Measurements from ENCODE around the gene TNN. TPM values are rescaled to one million over a fixed set of nuclear protein-coding genes. Genes with fewer than 3 reads are reported as not detected.

TNN gene
- total RNA-seq, 3 donors from 2014 or later (not counting 1 experiment from before 2014, with no cell fraction given), result not detected

GRCh38 chr1:175163702-175164101, 96.1 kb downstream of the TNN start:
- Histone ChIP-seq H3K27me3 (ENCODE audit: control insufficient read depth, insufficient read depth, low read length) (no peaks in the 10 kb centered on the region), H3K27ac (ENCODE audit: low read length) (no peak overlapping the region), H3K9me3 (ENCODE audit: control insufficient read depth, insufficient read depth, low read length) (no peaks in the 10 kb centered on the region), H3K4me3 (ENCODE audit: low read length) (no peak overlapping the region), H3K4me1 (ENCODE audit: control insufficient read depth, insufficient read depth, low read length) (peaks cover 5% of the 10 kb centered on the region), H3K36me3 (ENCODE audit: control insufficient read depth, insufficient read depth, low read length) (peaks cover 70% of the 10 kb centered on the region)
- no peak for ATAC-seq
- DNase-seq, result no peak
- Mint-ChIP-seq H3K36me3 (peaks cover 24% of the 10 kb centered on the region), H3K27ac (no peak overlapping the region), H3K27me3 (ENCODE audit: low read depth in 2 of 2) (no peaks in the 10 kb centered on the region), H3K9me3 (no peaks in the 10 kb centered on the region), H3K4me1 (peaks cover 26 to 35% of the 10 kb centered on the region in 2 donors), H3K4me3 (no peak overlapping the region)
- 78% methylated on average over 3 of the region's 4 CpGs for WGBS (ENCODE audit: insufficient coverage)
- intact Hi-C loops (cut with micrococcal nuclease), result no loop called here
- no peak for TF ChIP-seq CTCF (IDR thresholded peaks at IDR 0.05)

GRCh38 chr1:175164751-175165150, 97.1 kb downstream of the TNN start:
- H3K4me1 Mint-ChIP-seq, result peaks cover 36 to 46% of the 10 kb centered on the region in 2 donors
- 100% methylated on average over 1 of the region's 2 CpGs for WGBS (ENCODE audit: insufficient coverage)
- no peak for DNase-seq
- TF ChIP-seq CTCF (IDR thresholded peaks at IDR 0.05), result no peak
- no peaks in the 10 kb centered on the region for H3K27me3 Mint-ChIP-seq (ENCODE audit: low read depth in 2 of 2)
- H3K36me3 ChIP-seq (ENCODE audit: control insufficient read depth, insufficient read depth, low read length), result peaks cover 60% of the 10 kb centered on the region
- no peak overlapping the region for H3K27ac ChIP-seq (ENCODE audit: low read length)
- no peaks in the 10 kb centered on the region for H3K9me3 ChIP-seq (ENCODE audit: control insufficient read depth, insufficient read depth, low read length)
- peaks cover 21% of the 10 kb centered on the region for H3K36me3 Mint-ChIP-seq
- peaks cover 5% of the 10 kb centered on the region for H3K4me1 ChIP-seq (ENCODE audit: control insufficient read depth, insufficient read depth, low read length)
- H3K4me3 ChIP-seq (ENCODE audit: low read length), result no peak overlapping the region
- intact Hi-C loops (cut with micrococcal nuclease), result no loop called here
- no peaks in the 10 kb centered on the region for H3K27me3 ChIP-seq (ENCODE audit: control insufficient read depth, insufficient read depth, low read length)
- H3K9me3 Mint-ChIP-seq, result no peaks in the 10 kb centered on the region
- no peak for ATAC-seq
- no peak overlapping the region for H3K4me3 Mint-ChIP-seq
- H3K27ac Mint-ChIP-seq, result no peak overlapping the region

- TF ChIP-seq CTCF (IDR thresholded peaks at IDR 0.05), result no peak
- intact Hi-C loops (cut with micrococcal nuclease), result no loop called here
- H3K36me3 Mint-ChIP-seq, result peaks cover 7% of the 10 kb centered on the region
- H3K27me3 Mint-ChIP-seq (ENCODE audit: low read depth in 2 of 2), result no peaks in the 10 kb centered on the region
- Histone ChIP-seq H3K36me3 (ENCODE audit: control insufficient read depth, insufficient read depth, low read length) (peaks cover 55% of the 10 kb centered on the region), H3K4me3 (ENCODE audit: low read length) (no peak overlapping the region), H3K9me3 (ENCODE audit: control insufficient read depth, insufficient read depth, low read length) (no peaks in the 10 kb centered on the region), H3K27ac (ENCODE audit: low read length) (no peak overlapping the region), H3K4me1 (ENCODE audit: control insufficient read depth, insufficient read depth, low read length) (peaks cover 5% of the 10 kb centered on the region), H3K27me3 (ENCODE audit: control insufficient read depth, insufficient read depth, low read length) (no peaks in the 10 kb centered on the region)
- 91% methylated on average over 5 of the region's 5 CpGs for WGBS (ENCODE audit: insufficient coverage)
- ATAC-seq (no peak), DNase-seq (no peak)
- no peak overlapping the region for H3K4me3 Mint-ChIP-seq
- peak overlapping the region in 1 of 2 donors; percentile 17 for H3K27ac Mint-ChIP-seq
- H3K4me1 Mint-ChIP-seq, result peaks cover 56 to 58% of the 10 kb centered on the region in 2 donors
- no peaks in the 10 kb centered on the region for H3K9me3 Mint-ChIP-seq
Observed at GRCh38 chr1:175166746-175167145, 99.1 kb downstream of the TNN start.

GRCh38 chr1:175167861-175168260, 100.2 kb downstream of the TNN start:
- Mint-ChIP-seq H3K9me3 (no peaks in the 10 kb centered on the region), H3K27me3 (ENCODE audit: low read depth in 2 of 2) (no peaks in the 10 kb centered on the region), H3K4me1 (peaks cover 56% of the 10 kb centered on the region in 2 donors), H3K27ac (peak overlapping the region in 1 of 2 donors; percentile 47), H3K36me3 (peaks cover 7% of the 10 kb centered on the region), H3K4me3 (no peak overlapping the region)
- Histone ChIP-seq H3K4me3 (ENCODE audit: low read length) (no peak overlapping the region), H3K4me1 (ENCODE audit: control insufficient read depth, insufficient read depth, low read length) (peaks cover 5% of the 10 kb centered on the region), H3K36me3 (ENCODE audit: control insufficient read depth, insufficient read depth, low read length) (peaks cover 50% of the 10 kb centered on the region), H3K27ac (ENCODE audit: low read length) (no peak overlapping the region), H3K27me3 (ENCODE audit: control insufficient read depth, insufficient read depth, low read length) (no peaks in the 10 kb centered on the region), H3K9me3 (ENCODE audit: control insufficient read depth, insufficient read depth, low read length) (no peaks in the 10 kb centered on the region)
- no peak for TF ChIP-seq CTCF (IDR thresholded peaks at IDR 0.05)
- no peak for ATAC-seq
- WGBS (ENCODE audit: insufficient coverage), result 100% methylated on average over 1 of the region's 2 CpGs
- intact Hi-C loops (cut with micrococcal nuclease), result no loop called here
- no peak for DNase-seq

Data from natural killer cell (primary cell).